LHCN-M2 (cell line): ENCODE results near the gene CCDC112. TPM values are rescaled to one million over a fixed set of nuclear protein-coding genes. Genes with fewer than 3 reads are reported as not detected.

Experiments
- DNase-seq: peaks from one replicate; pipeline ENCODE4 v3.0.0-alpha.2; 2012; ENCODE audit warnings: low read depth
- total RNA-seq: library from RNA; depleted of rRNA; stranded (reverse); fragments of >200 nt; gene quantifications from 2 replicates; pipeline ENCODE4 v1.2.3, GENCODE V29; 2014

The CCDC112 gene
- total RNA-seq, 1 experiment from 2014 or later = 12.4 TPM

DNA sequence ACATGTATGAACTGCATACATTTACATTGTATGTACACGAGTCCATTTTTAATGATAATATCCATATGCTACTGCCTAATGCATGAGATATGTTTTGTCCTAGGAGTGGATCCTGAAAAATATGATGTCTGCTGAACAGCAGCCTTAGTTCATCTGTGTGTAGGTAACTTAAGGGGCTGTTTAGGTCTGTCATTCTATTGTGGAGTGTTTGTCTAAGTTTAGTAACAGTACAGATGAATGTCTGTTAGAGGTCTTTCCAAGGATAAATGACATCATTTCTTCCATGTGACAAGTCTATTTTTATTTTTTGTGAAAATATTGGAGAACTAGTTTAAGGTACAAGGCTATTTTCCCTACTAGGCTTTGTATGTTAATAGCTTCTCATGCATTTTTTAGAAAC is 22.6 kb upstream of the CCDC112 start:
- DNase-seq = no peak

DNA sequence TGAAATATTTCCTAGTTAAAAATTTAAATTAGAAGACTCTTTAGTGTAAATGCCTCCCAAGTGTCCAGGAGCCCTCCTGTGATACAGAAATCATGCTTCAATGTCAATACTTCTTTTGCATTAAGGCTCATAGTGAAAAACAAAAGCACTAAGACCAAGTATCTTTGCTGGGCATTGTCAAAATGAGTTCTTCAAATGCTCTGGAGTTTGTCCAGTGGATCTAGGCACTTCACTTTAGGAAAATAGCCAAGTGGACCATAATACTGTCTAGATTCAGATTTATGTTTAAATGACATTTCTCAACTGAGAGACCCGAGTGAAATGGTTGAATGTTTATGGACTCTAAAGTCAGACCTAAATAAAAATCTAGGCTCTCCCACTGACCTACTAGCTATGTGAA is 21.3 kb upstream of the CCDC112 start:
- no peak for DNase-seq

DNA sequence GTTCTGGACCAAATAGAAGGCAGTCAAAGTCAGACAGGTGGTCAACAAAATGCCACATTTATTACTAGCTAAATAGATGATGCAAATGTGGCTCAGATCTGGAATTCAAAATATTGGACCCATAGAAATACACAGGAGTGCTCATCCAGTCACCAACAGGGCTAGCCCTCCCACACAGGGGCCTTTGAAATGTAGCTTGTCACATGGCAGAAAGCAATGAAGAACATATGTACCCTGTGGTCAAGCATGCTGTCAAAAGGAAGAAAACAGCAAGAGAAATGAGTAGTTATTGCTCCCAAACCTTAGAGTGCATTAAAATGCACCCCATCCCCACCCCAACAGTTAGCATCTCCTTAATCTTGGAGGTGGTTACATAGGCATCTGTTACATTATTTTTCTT is 20.9 kb upstream of the CCDC112 start:
- no peak for DNase-seq

DNA sequence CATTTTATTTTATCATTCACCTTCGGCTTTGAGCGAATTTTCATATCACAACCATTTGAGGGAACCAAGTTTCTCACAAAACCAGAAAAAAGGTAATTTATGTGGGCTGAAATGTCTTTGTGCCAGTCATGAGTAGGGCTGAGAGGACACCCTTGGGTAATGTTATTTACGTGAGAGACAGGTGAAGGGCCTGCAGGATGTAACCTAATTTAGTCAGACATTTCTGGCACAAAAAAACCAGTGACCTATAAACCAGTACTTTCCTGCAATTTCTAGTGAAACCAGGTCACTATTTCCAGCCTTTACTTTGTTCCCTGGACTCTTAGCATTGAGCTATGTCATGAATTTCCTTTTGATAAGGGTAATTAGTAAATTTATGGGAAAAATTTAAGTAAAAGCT is 17.2 kb upstream of the CCDC112 start:
- DNase-seq = no peak

DNA sequence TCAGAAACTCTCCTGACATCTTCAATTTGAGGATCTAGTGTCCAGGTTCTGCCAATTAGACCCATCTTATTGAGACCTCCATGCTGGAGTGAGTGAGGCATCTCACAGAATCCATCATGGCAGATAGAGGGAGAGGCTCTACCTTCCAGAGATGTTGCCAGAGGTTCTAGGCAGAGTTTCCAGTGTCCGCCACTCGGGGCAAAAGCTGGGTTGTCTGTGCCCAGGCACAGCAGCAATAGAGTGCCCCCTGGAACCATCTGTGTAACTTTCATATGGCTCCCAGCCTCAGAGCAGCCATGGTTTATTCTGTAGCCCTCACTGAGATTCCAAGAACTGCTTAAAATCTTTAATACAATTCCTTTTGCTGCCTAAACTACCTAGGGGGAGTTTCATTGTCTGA is 16.6 kb upstream of the CCDC112 start:
- no peak for DNase-seq

DNA sequence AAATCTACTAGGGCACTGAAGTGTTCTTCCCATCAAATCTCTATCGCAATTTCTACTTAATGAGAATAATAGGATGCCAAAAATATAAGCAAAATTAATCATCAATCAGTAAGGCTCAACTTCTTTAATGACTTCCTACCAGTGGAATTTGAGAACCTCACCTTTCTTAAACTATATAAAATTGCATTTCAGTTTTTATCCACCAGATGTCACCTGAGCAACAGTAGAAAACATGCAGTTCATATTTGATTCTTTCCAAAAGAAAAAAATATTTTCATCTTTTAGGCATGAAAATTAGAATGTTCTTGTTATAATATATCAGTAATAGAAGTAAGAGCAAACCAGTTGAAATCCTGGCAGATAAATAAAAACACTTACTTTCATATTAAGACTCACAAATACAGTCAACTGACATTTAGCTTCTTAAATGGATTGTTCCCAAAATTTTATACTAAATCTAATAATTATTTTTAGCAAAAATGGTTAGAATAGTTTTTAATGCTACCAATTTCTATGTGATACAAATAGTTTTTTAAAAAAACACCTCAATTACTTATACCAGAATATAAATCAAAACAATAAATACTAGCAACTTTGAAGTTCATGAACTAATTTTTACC is 13.4 kb upstream of the CCDC112 start:
- peak; percentile 43 for DNase-seq

DNA sequence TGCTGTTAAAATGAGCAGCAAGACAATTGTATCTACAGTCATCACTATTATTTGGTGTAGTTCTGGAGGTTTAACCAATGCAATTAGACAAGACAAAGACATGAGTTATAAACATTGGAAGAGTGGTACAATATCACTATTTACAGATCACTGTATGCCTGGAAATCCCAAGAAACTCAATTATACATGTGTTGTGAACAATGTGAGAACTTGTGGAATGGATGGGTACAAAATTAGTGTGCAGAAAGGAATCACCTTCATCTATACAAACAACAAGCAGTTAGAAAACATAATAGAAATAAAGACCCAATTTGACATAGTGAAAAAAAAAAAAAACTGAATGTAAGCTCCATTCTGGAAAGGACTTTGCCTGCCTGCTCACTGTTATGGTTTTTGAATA is 12.4 kb upstream of the CCDC112 start:
- DNase-seq = no peak

DNA sequence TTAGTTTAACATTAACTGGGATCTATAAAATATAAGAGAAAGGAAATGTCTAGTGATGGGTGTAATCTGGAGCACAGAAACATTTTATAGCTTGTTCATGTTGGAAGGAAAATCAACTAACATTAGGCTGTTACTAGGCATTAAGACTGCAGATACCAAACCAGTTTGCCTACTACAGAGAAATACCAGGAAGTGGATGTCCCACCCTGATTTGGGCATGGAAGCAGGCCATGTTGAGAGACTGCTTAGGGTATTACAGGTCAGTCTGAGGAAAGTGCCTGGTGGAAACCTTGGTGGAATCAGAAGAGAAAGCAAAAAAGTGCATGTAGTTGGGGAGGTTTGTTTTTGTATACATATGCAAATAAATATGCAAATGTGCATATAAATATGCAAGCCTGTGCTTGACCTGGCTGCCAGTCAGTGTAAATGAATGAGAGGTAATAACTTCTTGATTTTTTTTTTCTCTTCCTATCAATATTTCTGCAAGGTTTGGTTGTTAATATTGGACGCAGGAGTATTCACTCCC is 9.6 kb upstream of the CCDC112 start:
- DNase-seq = no peak

DNA sequence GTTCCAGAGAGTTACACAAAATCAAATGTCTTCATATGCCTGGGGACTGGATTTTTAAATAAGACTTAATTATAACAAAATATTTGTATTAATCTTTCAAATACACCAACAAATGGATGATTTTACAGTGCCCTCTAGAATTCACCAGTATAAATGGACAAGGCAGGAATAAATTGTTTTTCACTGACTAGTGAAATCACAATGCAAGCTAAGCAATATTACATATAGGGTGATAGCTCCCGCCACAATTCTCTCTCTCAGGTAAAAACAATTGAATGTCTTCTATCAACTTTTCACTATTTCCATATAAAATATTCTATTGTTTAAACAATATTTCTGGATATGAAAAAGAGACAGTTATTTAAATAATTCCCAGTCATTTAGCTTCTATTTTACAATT is 8.0 kb upstream of the CCDC112 start:
- DNase-seq = no peak

DNA sequence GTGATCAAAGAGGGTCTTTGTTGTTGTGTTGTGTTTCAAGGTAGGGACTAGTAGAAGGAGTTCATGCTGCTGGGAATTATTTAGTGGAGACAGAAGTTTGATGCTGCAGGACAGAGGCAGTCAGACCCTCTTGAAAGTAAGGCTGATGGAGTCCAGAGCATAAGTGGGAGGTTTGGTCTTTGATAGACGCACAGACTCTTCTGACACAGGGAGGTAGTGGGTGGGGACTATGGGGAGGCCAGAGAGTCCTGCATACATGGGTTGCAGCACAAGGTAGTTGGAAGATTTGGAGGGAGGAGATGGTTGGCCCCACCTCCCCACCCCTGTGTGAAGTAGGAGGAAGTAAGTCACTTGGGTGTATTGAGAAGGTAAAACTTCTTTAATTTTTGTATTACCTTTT is 2.4 kb upstream of the CCDC112 start:
- DNase-seq = no peak

DNA sequence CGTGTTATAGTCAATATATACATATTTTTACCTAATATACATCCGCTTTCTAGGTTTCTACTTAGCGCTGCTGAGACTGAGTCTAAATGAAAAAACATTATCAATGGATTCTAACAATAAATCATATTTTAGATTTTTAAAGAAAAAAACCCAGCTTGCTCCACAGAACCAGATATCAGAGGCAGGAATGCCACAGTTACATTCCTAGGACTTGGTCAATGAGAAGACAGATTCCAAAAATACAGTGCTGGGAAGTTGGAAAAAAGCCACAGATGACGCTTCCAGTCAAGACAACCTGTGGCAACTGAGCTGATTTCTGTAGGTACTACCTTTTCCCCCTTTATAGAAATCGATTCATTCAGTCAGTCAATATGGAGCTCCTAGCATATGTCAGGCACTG is 577 bp upstream of the CCDC112 start:
- no peak for DNase-seq

DNA sequence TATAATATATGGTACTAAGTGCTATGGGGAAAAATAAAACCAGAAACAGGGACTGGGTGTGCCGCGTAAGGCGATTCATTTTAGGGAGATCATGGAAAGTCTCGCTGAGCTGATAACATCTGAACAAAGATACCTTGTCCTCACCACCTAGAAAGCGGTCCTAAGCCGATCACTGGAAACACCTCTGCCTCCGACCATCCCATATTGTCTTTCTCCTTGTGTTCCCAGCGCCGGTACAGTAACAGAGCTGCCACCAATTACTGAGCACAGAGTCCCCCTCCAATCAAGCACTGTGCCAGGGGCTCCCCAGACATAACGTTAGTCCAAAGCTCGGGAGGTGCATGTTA is 704 bp downstream of the CCDC112 start:
- no peak for DNase-seq

DNA sequence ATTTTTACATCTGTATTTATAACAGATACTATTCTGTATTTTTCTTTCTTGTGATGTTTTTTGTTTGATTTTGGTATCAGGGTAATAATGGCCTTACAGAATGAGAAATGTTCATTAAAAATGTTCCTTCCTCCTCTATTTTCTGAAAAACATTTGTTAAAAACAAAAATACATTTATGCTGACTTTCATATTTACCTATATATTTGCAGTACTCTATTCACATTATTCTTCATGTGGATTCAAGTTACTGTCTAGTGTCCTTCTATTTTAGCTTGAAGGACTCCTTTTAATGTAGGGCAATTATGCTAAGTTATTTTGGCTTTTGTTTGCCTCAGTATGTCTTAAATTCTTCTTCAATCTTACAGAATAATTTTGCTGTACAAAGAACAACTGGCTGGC is 5.1 kb downstream of the CCDC112 start:
- no peak for DNase-seq

DNA sequence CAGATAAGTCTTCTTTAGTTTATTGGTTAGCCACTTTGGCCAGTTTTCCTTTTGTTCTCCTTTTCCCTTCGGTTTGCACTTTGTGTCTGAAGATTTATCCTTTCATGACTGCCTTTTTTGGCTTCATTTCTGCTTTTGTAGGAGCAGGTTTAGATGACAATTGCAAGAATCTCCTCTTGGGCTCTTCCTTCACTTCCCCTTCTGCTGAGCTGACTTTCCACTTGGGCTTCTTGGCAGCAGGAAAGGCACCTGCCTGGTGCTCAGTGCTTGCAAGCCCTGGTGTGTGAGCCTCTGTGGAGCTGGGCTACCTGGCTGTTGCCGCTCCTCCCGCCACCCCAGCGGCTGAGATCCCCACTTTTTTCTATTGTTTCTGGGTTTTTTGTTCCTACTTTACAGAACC is 7.3 kb downstream of the CCDC112 start:
- no peak for DNase-seq

DNA sequence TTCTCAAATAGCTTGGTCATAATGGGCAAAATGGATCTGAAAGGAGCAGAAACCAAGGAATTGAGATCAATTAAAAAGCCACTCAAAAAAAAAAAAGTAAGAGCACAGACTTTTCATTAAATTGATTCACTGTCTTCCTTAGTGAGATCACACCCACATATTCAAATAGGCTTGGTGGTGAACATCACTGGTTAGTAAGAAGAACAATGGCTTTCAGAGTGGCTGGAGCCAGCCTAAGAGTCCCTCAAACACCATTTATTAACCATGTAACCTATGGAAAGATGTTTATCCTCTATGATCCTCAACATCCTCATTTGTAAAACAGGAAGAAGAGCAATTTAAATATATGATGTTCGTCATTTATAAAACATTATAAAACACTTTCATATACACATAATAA is 12.4 kb downstream of the CCDC112 start:
- DNase-seq = no peak

DNA sequence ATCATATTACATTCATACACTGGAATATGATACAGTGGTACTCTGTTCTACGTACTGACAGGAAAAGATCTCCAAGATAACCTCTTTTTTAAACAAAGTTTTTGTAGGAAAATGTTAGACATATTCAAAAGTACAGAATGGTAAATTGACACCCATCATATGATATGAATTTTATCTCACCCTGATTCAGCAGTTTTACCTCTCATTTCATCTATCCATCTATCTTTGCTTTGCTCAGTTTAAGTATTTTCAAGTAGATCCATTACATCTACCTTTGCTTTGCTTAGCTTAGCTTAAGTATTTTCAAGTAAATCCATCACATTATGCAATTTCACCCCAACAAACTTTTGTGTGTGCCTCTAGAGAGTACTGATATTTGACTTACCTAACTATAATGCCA is 14.3 kb downstream of the CCDC112 start:
- no peak for DNase-seq

DNA sequence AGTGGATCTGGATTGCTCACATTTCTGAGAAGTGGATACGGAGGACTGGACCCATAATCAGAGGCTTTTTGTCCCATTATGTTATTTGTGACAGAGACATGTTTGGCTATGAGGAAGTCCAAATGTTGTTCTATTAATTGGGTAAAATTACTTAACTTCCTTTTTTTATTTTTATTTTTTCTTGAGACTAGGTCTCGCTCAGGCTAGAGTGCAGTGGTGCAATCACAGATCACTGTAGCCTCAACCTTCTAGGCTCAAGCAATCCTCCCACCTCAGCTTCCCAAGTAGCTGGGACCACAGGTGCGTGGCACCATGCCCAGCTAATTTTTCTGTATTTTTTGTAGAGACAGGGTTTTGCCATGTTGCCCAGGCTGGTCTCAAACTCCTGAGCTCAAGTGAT is 21.9 kb downstream of the CCDC112 start:
- no peak for DNase-seq

DNA sequence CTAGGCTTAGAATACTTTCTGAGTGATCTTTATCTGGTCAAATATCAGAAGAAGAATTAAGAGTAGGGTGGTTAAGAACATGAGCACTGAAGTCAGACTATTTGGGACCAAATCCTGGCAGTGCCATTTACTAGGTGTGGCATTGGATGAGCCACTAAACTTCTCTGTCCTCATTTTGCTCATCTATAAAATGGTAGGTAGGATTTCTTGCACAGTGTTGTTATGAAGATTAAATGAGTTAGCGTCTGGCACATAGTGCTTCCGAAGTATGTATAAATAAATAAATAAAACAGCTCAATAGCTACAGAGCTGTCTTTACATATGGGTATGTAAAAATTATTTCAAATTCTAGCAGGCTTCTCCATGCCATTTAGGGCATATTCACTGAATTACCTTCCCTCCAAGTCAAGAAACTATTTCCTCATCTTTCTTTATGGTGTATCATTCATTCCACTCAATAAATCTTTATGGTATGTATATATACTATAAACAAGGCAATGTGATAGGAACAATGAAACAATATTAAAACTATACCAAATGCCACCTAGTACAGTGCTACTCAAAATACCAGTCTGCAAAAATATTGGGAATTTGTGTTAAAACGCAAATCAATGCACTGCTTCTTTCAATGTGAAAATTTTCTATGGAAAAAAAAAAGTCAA is 24.0 kb downstream of the CCDC112 start:
- DNase-seq = no peak

DNA sequence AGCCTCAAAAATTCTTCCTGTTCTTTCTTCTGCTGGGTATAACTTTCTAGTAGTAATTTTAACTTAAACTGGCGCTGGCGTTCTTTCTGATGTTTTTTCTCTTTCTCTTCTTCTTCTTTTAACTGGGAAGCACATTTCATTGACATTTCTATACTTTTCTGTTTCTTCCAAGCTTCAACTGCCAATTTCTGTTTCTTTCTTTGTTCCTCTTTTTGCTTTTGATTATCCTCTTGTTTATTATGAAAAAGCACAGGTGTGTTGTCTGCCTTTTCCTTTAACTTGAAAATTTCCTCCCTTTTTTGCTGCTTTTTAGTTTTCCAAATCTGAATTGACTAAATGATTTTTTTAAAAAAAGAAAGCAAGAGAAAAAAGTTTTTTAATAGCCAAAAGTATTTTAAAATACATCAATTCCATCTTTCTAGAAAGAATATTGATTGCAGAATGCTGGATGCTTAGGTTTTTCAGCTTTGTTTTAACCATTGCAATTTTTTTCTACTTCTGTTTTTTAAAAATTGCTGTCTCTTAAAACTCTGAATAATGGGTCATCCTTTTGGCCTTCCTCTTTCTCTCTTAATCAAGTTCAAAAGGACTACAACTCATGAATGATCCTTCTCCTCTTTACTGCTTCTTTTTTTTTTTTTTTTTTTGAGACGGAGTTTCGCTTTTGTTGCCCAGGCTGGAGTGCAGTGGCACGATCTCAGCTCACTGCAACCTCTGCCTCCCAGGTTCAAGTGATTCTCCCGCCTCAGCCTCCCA is 25.0 kb downstream of the CCDC112 start:
- DNase-seq = no peak

DNA sequence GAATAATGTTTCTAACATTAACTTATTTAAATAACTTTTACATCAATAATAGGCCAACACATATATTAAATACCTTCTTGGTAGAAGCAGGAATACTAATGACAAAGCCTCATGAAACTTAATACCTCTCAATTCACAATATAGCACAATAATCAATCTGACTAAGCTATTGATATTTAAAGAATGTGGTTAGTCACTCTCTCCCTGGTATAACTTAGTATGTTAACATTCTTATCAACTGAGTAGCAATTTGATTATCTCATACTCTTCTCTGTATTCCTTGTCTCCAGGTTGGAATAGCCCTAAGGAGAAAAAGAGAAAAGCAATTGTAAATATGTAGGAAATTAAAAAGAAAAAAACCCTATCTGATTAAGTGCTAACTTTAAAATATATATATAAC is 28.8 kb downstream of the CCDC112 start:
- DNase-seq = peak; percentile 13

DNA sequence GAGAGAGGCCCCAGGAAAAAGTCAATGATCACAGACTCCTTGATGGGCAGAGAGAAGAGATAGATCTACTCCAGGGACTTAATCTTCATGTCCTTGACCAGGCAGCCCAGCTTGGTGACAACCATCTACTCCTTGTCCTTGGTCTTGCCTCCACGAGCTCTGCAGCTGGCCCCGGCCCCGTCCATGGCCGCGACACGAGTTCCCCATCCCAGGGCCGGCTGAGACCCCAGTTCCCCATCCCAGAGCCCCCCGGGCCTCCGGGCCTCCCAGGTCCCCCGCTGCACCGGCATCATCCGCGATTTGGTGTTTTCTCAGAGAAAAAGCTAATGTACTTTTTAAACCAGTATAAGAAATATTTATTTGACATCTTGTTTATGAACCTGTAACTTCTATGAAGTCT is 31.2 kb downstream of the CCDC112 start:
- no peak for DNase-seq

DNA sequence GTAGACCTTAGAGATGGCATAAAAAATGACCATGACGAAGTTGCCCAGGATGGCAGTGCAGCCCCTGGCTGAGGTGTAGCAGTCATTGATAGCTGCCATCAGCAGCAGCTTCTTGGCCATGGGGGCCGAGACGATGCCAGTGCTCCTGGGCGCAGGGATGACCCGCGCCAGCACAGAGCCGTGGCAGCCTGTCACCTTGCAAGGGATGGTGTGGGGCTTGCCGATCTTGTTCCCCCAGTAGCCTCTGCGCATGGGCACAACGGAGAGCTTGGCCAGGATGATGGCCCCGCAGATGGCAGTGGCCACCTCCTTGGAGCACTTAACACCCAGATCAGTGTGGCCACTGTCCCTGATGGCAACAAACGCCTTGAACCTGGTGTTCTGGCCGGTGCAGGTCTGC is 31.7 kb downstream of the CCDC112 start:
- no peak for DNase-seq

DNA sequence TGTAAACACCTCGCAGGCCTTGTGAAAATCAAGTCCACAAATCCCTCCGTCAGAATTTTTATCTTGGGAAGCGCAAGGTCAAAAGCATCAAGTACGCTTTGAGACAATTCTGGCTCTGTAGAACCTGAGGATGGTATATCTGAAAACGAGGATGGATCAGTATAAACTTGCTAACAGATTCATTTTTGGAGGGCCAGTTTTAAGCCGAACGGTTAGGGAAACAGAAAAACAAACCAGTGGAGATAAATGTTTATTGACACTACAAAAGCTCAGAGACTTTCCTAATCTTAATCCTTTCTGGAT is 33.4 kb downstream of the CCDC112 start:
- DNase-seq = no peak
